OCI-LY7 (cell line): Measurements from ENCODE around the gene MAP1B. TPM values are rescaled to one million over a fixed set of nuclear protein-coding genes. Genes with fewer than 3 reads are reported as not detected.
A peak's percentile ranks its signal among the peaks of the same experiment; 100 is the strongest.

Source experiments
- BruUV-seq: library from RNA; stranded (reverse); fragments of 400-500 nt; replicated peaks from 2 replicates; lab custom pipeline; 2021; lab: Mats Ljungman, UMichigan
- CTCF ChIA-PET: fragments of 300-600 bp; sonication (Branson Sonifier 250); formaldehyde crosslinking; loops from one replicate; lab custom pipeline; 2022; ENCODE audit warnings: antibody characterized with exemption; ENCODE audit not compliant: unreplicated experiment; lab: Charles Lee
- POLR2A ChIA-PET: fragments of 300-600 bp; sonication (Branson Sonifier 250); formaldehyde crosslinking; loops from one replicate; lab custom pipeline; 2022; ENCODE audit warnings: antibody characterized with exemption; lab: Charles Lee
- DNase-seq: peaks from one replicate; pipeline ENCODE4 v3.0.0-alpha.2; 2015; ENCODE audit warnings: low spot score
- H2AFZ ChIP-seq: fragments of 200-600 bp; sonication (generic), shearing (Covaris generic); 2 replicates; pipeline ENCODE4 v1.6.1; 2014; ENCODE audit warnings: mild to moderate bottlenecking, antibody characterized with exemption, low read length, moderate library complexity
- H3K27ac ChIP-seq: fragments of 200-600 bp; sonication (generic); 2 replicates; pipeline ENCODE4 v1.5.1; 2014; ENCODE audit warnings: mixed run types, low read depth, mild to moderate bottlenecking, moderate library complexity, low read length, inconsistent platforms; ENCODE audit not compliant: poor library complexity, severe bottlenecking
- H3K36me3 ChIP-seq: fragments of 200-600 bp; sonication (generic); 2 replicates; pipeline ENCODE4 v1.6.1; 2014; ENCODE audit warnings: mild to moderate bottlenecking, antibody characterized with exemption, low read length, moderate library complexity, mixed read lengths; ENCODE audit not compliant: insufficient read depth
- H3K4me1 ChIP-seq: fragments of 200-600 bp; sonication (generic); 2 replicates; pipeline ENCODE4 v1.5.1; 2014; ENCODE audit warnings: mild to moderate bottlenecking, low read length; ENCODE audit not compliant: insufficient read depth, poor library complexity, severe bottlenecking
- H3K4me2 ChIP-seq: fragments of 200-600 bp; sonication (generic); 2 replicates; pipeline ENCODE4 v1.6.1; 2014; ENCODE audit warnings: mild to moderate bottlenecking, low read length
- H3K4me3 ChIP-seq: fragments of 200-600 bp; sonication (generic); 2 replicates; pipeline ENCODE4 v1.5.1; 2014; ENCODE audit warnings: mild to moderate bottlenecking, low read depth, low read length; ENCODE audit not compliant: poor library complexity, severe bottlenecking
- H3K79me2 ChIP-seq: fragments of 200-600 bp; sonication (generic); 2 replicates; pipeline ENCODE4 v1.6.1; 2016; ENCODE audit warnings: low read depth, mild to moderate bottlenecking, low read length, moderate library complexity, mixed read lengths; ENCODE audit not compliant: insufficient read depth
- H3K9me2 ChIP-seq: fragments of 200-600 bp; sonication (generic); 2 replicates; pipeline ENCODE4 v1.6.1; 2016; ENCODE audit warnings: mild to moderate bottlenecking, low read length, mixed read lengths; ENCODE audit not compliant: insufficient read depth
- H3K9me3 ChIP-seq: fragments of 200-600 bp; sonication (generic); 2 replicates; pipeline ENCODE4 v1.6.1; 2014; ENCODE audit warnings: mild to moderate bottlenecking, mixed run types, low read length, mixed read lengths
- H4K20me1 ChIP-seq: fragments of 200-600 bp; sonication (generic); 2 replicates; pipeline ENCODE4 v1.6.1; 2014; ENCODE audit warnings: mild to moderate bottlenecking, antibody characterized with exemption, low read length, moderate library complexity, mixed read lengths; ENCODE audit not compliant: insufficient read depth
- CTCF ChIP-seq: fragments of 200-600 bp; sonication (generic); conservative IDR thresholded peaks from 2 replicates; pipeline ENCODE4 v1.5.1; 2014; ENCODE audit warnings: mild to moderate bottlenecking, antibody characterized with exemption, low read length, moderate library complexity, mixed read lengths
- EZH2phosphoT487 ChIP-seq: fragments of 200-600 bp; sonication (generic); IDR thresholded peaks from 2 replicates; pipeline ENCODE4 v1.6.1; 2018; ENCODE audit warnings: low read depth, borderline replicate concordance, mild to moderate bottlenecking, mixed run types, antibody characterized with exemption, low read length, moderate library complexity, mixed read lengths
- intact Hi-C: fragments of 100-400 bp; cut with micrococcal nuclease; formaldehyde crosslinking; loops from one replicate; pipeline ENCODE4 v1.10.0; 2022; ENCODE audit not compliant: unreplicated experiment
- total RNA-seq, 2 experiments: library from RNA; depleted of rRNA in 1 of 2; stranded (reverse); fragments of >200 nt in 1 of 2; shearing (Covaris generic) in 1 of 2; gene quantifications; 2 replicates each; pipeline ENCODE4 v1.2.3, GENCODE V29; 2014 to 2022

The MAP1B gene
- total RNA-seq, 2 experiments from 2014 or later, result not detected

GRCh38 chr5:72246954-72247442 lies 139.7 kb downstream of the MAP1B start:
- Histone ChIP-seq H3K4me2 (peak overlapping the region; percentile 13), H3K9me3 (no peaks in the 10 kb centered on the region), H3K36me3 (peaks cover 31% of the 10 kb centered on the region; the same call in 1 of the 2 replicates), H3K4me3 (no peak overlapping the region), H3K4me1 (peaks cover 14% of the 10 kb centered on the region), H2AFZ (no peak overlapping the region), H3K79me2 (peaks cover 24% of the 10 kb centered on the region; the same call in 1 of the 2 replicates), H3K9me2 (no peaks in the 10 kb centered on the region), H4K20me1 (0 out of 2 replicates have a peak, but pooled peaks cover 11% of the 10 kb centered on the region), H3K27ac (no peak overlapping the region)
- POLR2A ChIA-PET, result interaction anchor here (0.7 to 1.0 kb wide), 2 partner anchors 8 to 71 kb away, joined by 3 read pairs; no protein-coding TSS in a partner anchor
- BruUV-seq, result no TSS peak
- intact Hi-C loops, result loop anchor here (5.0 kb wide), 1 partner anchor 50 kb away; no protein-coding TSS in a partner anchor
- TF ChIP-seq EZH2phosphoT487 (no peak), CTCF (no peak)
- CTCF ChIA-PET, result no interaction called here
- DNase-seq, result no peak

GRCh38 chr5:72248410-72248981 lies 141.2 kb downstream of the MAP1B start:
- DNase-seq, result no peak
- ChIA-PET POLR2A (interaction anchor here (0.6 to 1.1 kb wide), 7 partner anchors 14 to 405 kb away, joined by 3 to 10 read pairs (median 4); partner anchors contain the start of genes MRPS27 and PTCD2), CTCF (no interaction called here)
- Histone ChIP-seq H2AFZ (no peak overlapping the region), H4K20me1 (0 out of 2 replicates have a peak, but pooled peaks cover 11% of the 10 kb centered on the region), H3K4me2 (no peak overlapping the region), H3K4me3 (no peak overlapping the region), H3K79me2 (peaks cover 19% of the 10 kb centered on the region; the same call in 1 of the 2 replicates), H3K27ac (no peak overlapping the region), H3K9me2 (no peaks in the 10 kb centered on the region), H3K4me1 (peaks cover 14% of the 10 kb centered on the region), H3K36me3 (peaks cover 42% of the 10 kb centered on the region), H3K9me3 (no peaks in the 10 kb centered on the region)
- no peak for TF ChIP-seq EZH2phosphoT487
- TF ChIP-seq CTCF, result no peak
- intact Hi-C loops, result loop anchor here (5.0 kb wide), 1 partner anchor 51 kb away; no protein-coding TSS in a partner anchor
- BruUV-seq, result no TSS peak
